ENCODE data around the gene EPHB1.
"Not testable (repeated sequence)": the region's sequence is repeated elsewhere in the genome, so short reads cannot be mapped to it uniquely, and the experiment has no call there.

Gene EPHB1

GRCh38 chr3:135090020-135090717 is 295.1 kb downstream of the EPHB1 start:
- no peak for DNase-seq

GRCh38 chr3:135091946-135092345 is 296.9 kb downstream of the EPHB1 start:
- DNase-seq: no peak

GRCh38 chr3:135093121-135093520 is 298.1 kb downstream of the EPHB1 start:
- DNase-seq: no peak

- no peak for DNase-seq
Measured at GRCh38 chr3:135097276-135097946, 302.4 kb downstream of the EPHB1 start.

- no peak for DNase-seq
Measured at GRCh38 chr3:135099734-135100355, 304.8 kb downstream of the EPHB1 start.

- DNase-seq: no peak
Measured at GRCh38 chr3:135100366-135100765, 305.3 kb downstream of the EPHB1 start.

- DNase-seq: no peak
Measured at GRCh38 chr3:135103917-135104316, 308.9 kb downstream of the EPHB1 start.

GRCh38 chr3:135106445-135106844 is 311.4 kb downstream of the EPHB1 start:
- peak in 1 of 2 experiments; percentile 36 for DNase-seq

- no peak for DNase-seq
Measured at GRCh38 chr3:135107043-135107442, 312.0 kb downstream of the EPHB1 start.

- no peak for DNase-seq
Measured at GRCh38 chr3:135109681-135110080, 314.6 kb downstream of the EPHB1 start.

GRCh38 chr3:135114551-135114950 is 319.5 kb downstream of the EPHB1 start:
- DNase-seq: not testable (repeated sequence)

- DNase-seq: no peak
Measured at GRCh38 chr3:135117977-135118376, 322.9 kb downstream of the EPHB1 start.

- DNase-seq: no peak
Measured at GRCh38 chr3:135118792-135119191, 323.7 kb downstream of the EPHB1 start.

GRCh38 chr3:135125171-135125801 is 330.2 kb downstream of the EPHB1 start:
- peak; percentile 16 to 44 for DNase-seq

GRCh38 chr3:135127946-135128470 is 332.9 kb downstream of the EPHB1 start:
- no peak for DNase-seq

- no peak for DNase-seq
Measured at GRCh38 chr3:135128818-135129217, 333.8 kb downstream of the EPHB1 start.

GRCh38 chr3:135131290-135131689 is 336.2 kb downstream of the EPHB1 start:
- DNase-seq: no peak

- no peak for DNase-seq
Measured at GRCh38 chr3:135133905-135134683, 339.0 kb downstream of the EPHB1 start.

- DNase-seq: no peak
Measured at GRCh38 chr3:135134684-135135075, 339.6 kb downstream of the EPHB1 start.

- DNase-seq: no peak
Measured at GRCh38 chr3:135135445-135135844, 340.4 kb downstream of the EPHB1 start.

GRCh38 chr3:135136361-135137100 is 341.5 kb downstream of the EPHB1 start:
- DNase-seq: no peak

- no peak for DNase-seq
Measured at GRCh38 chr3:135137296-135137695, 342.2 kb downstream of the EPHB1 start.

Measured in Kasumi-1 (cell line).